GM13976 (cell line): Measurements from ENCODE around the gene USH2A.

Experiments
- DNase-seq: peaks from one replicate; pipeline ENCODE4 v3.0.0; 2012; ENCODE audit warnings: low spot score
- CTCF ChIP-seq: IDR thresholded peaks from 2 replicates; pipeline ENCODE4 v1.5.1; 2012; ENCODE audit warnings: borderline replicate concordance, mild to moderate bottlenecking; ENCODE audit not compliant: insufficient read depth; ENCODE audit errors: extremely low read depth, missing control alignments, control extremely low read depth
- in situ Hi-C: fragments of 300-500 bp; cut with MboI; formaldehyde crosslinking; loops from one replicate; pipeline ENCODE4 v1.12.0; 2022; ENCODE audit warnings: low sequenced_read_pairs, mixed read lengths, inconsistent platforms; ENCODE audit not compliant: unreplicated experiment

Gene USH2A

GRCh38 chr1:215748431-215748830 lies 674.8 kb downstream of the USH2A start:
- no peak for TF ChIP-seq CTCF
- in situ Hi-C loops: no loop called here
- no peak for DNase-seq

- no peak for DNase-seq
- TF ChIP-seq CTCF: no peak
- in situ Hi-C loops: no loop called here
Measured at GRCh38 chr1:215744419-215744818, 678.8 kb downstream of the USH2A start.

GRCh38 chr1:215739025-215739424 lies 684.2 kb downstream of the USH2A start:
- no peak for TF ChIP-seq CTCF
- in situ Hi-C loops: no loop called here
- no peak for DNase-seq

GRCh38 chr1:215731699-215732098 lies 691.5 kb downstream of the USH2A start:
- TF ChIP-seq CTCF: no peak
- in situ Hi-C loops: no loop called here
- DNase-seq: no peak

- in situ Hi-C loops: no loop called here
- DNase-seq: no peak
- TF ChIP-seq CTCF: no peak
Measured at GRCh38 chr1:215730600-215730999, 692.6 kb downstream of the USH2A start.

- in situ Hi-C loops: no loop called here
- no peak for DNase-seq
- no peak for TF ChIP-seq CTCF
Measured at GRCh38 chr1:215728169-215728568, 695.1 kb downstream of the USH2A start.

GRCh38 chr1:215720126-215720525 lies 703.1 kb downstream of the USH2A start:
- TF ChIP-seq CTCF: no peak
- DNase-seq: no peak
- in situ Hi-C loops: no loop called here
